ENCODE data around the gene NACC2. TPM values are rescaled to one million over a fixed set of nuclear protein-coding genes. Genes with fewer than 3 reads are reported as not detected.
A peak's percentile ranks its signal among the peaks of the same experiment; 100 is the strongest.

NACC2 gene
- total and polyA plus RNA-seq, 8 donors = 4.1 to 69.2 (median 10.0) TPM

DNA sequence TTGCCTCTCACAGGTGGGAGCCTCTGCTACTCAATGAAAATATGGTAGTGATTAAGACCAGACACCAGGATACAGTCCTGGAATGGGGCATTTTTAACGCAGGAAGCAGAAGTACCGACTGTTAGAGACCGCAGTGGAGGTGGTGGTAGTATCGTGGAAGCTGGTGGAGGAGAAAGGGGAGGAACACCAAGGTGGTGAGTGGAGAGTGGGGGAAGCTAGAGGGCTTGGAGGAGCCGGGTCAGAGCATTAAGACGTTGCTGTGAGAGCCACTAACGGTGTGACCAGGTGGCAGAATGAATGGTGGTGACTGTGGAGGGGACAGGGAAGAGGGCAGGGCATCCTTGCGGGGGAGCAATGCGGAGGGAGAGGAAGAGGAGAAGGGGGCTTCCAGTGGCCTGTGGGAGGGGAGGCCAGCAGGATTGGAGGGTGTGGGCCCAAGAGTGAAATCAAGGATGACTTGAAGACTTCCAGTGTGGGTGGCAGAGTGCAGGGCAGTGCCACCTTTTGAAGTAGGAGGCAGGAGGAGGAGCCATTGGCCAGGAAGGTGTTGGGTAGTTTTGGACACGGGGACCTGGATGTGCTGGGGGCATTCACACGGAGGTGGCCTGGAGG, 132.3 kb downstream of the NACC2 start:
- DNase-seq = no peak
- no peak for TF ChIP-seq POLR2A (IDR thresholded peaks at IDR 0.05)
- no peak for TF ChIP-seq CTCF (IDR thresholded peaks at IDR 0.05)
- TF ChIP-seq POLR2AphosphoS5 (IDR thresholded peaks at IDR 0.05) = no peak
- no peak for TF ChIP-seq EP300 (IDR thresholded peaks at IDR 0.05)
- Histone ChIP-seq H3K27ac (no peak overlapping the region), H3K9me3 (no peaks in the 10 kb centered on the region), H3K36me3 (no peaks in the 10 kb centered on the region), H3K4me3 (no peak overlapping the region), H3K4me1 (peaks cover 11 to 43% (median 31%) of the 10 kb centered on the region in 4 donors), H3K27me3 (peaks cover 0 to 9% (median 0%) of the 10 kb centered on the region in 3 donors)
- intact Hi-C loops (cut with DNase I; ENCODE audit: low total_unique reads) = no loop called here
- WGBS, 5 donors = 55 to 68% (median 67%) methylated on average over 11 of the region's 11 CpGs

GRCh38 chr9:135961811-135962695, 133.0 kb downstream of the NACC2 start:
- WGBS, 5 donors = 24 to 37% (median 31%) methylated on average over 15 of the region's 15 CpGs
- peaks cover 0 to 8% (median 0%) of the 10 kb centered on the region in 3 donors for H3K27me3 ChIP-seq
- TF ChIP-seq POLR2A (IDR thresholded peaks at IDR 0.05) = no peak
- no peaks in the 10 kb centered on the region for H3K36me3 ChIP-seq
- no peaks in the 10 kb centered on the region for H3K9me3 ChIP-seq
- peaks cover 11 to 35% (median 26%) of the 10 kb centered on the region in 4 donors for H3K4me1 ChIP-seq
- H3K27ac ChIP-seq = no peak overlapping the region
- no peak for DNase-seq
- peak overlapping the region in 3 of 4 donors; percentile 8 to 87 (median 26) for H3K4me3 ChIP-seq
- intact Hi-C loops (cut with DNase I; ENCODE audit: low total_unique reads) = no loop called here

- Histone ChIP-seq H3K27me3 (peaks cover 0 to under 1% (median 0%) of the 10 kb centered on the region in 3 donors), H3K4me3 (peak within 1 kb of the TSS; percentile 87 to 97 (median 92)), H3K27ac (peak within 1 kb of the TSS; percentile 86 to 92 (median 88)), H3K36me3 (no peaks in the 10 kb centered on the region), H3K9me3 (no peaks in the 10 kb centered on the region), H3K4me1 (peaks cover 11 to 34% (median 26%) of the 10 kb centered on the region in 4 donors)
- DNase-seq = peak; percentile 97 to 98
- 0 to 1% (median 0%) methylated on average over 9 to 53 of the region's 53 CpGs for WGBS, 5 donors
- TF ChIP-seq EP300 (IDR thresholded peaks at IDR 0.05) (no peak), POLR2A (IDR thresholded peaks at IDR 0.05) (no peak), POLR2AphosphoS5 (IDR thresholded peaks at IDR 0.05) (peak in 2 of 3 donors; percentile 59 to 72), CTCF (IDR thresholded peaks at IDR 0.05) (peak in 4 of 7 experiments; percentile 33 to 70 (median 50))
- intact Hi-C loops (cut with DNase I; ENCODE audit: low total_unique reads) = no loop called here
These were observed 133.8 kb downstream of the NACC2 start, which contains the start of gene UBAC1 for GRCh38 chr9:135961277-135961715. TSS of gene UBAC1 (minus strand) at chr9:135961373. CDS start at chr9:135961162, 211 bp downstream.

GRCh38 chr9:135960411-135961276, 134.4 kb downstream of the NACC2 start:
- Histone ChIP-seq H3K9me3 (no peaks in the 10 kb centered on the region), H3K4me1 (peaks cover 11 to 34% (median 26%) of the 10 kb centered on the region in 4 donors), H3K27ac (peak overlapping the region; percentile 86 to 92 (median 88)), H3K4me3 (peak overlapping the region; percentile 87 to 97 (median 92)), H3K36me3 (peaks cover 0 to 5% (median 0%) of the 10 kb centered on the region in 4 donors), H3K27me3 (no peaks in the 10 kb centered on the region)
- TF ChIP-seq CTCF (IDR thresholded peaks at IDR 0.05) = no peak
- TF ChIP-seq POLR2A (IDR thresholded peaks at IDR 0.05) = no peak
- no peak for TF ChIP-seq POLR2AphosphoS5 (IDR thresholded peaks at IDR 0.05)
- TF ChIP-seq EP300 (IDR thresholded peaks at IDR 0.05) = no peak
- WGBS, 5 donors = 0 to 1% (median 0%) methylated on average over 39 to 73 of the region's 74 CpGs
- intact Hi-C loops (cut with DNase I; ENCODE audit: low total_unique reads) = no loop called here
- peak; percentile 35 to 60 for DNase-seq
